SK-N-SH treated with all-trans-retinoic acid at 6 μM for 48 hours (cell line): ENCODE data around the gene TMEM59.

ENCODE experiments used
- ARNTL ChIP-seq: fragments of 450-650 bp; formaldehyde crosslinking; IDR thresholded peaks from 2 replicates; pipeline ENCODE4 v1.5.0; 2020; ENCODE audit warnings: low read depth, mild to moderate bottlenecking, moderate library complexity, borderline replicate concordance
- BACH2 ChIP-seq: fragments of 250-450 bp; sonication (Bioruptor Pico); IDR thresholded peaks from 2 replicates; pipeline ENCODE4 v1.9.0; 2021; ENCODE audit warnings: mild to moderate bottlenecking, borderline replicate concordance
- OSR1 ChIP-seq: fragments of 250-450 bp; sonication (Bioruptor Pico); IDR thresholded peaks from 2 replicates; pipeline ENCODE4 v1.8.0; 2022; ENCODE audit warnings: moderate library complexity, mild to moderate bottlenecking, inconsistent platforms
- RARB ChIP-seq: fragments of 250-450 bp; sonication (Bioruptor Pico); IDR thresholded peaks from 2 replicates; pipeline ENCODE4 v1.8.0; 2021; ENCODE audit warnings: mild to moderate bottlenecking, moderate library complexity
- ZC3H10 ChIP-seq: fragments of 250-450 bp; sonication (Bioruptor Pico); IDR thresholded peaks from 2 replicates; pipeline ENCODE4 v1.5.1; 2021; ENCODE audit warnings: mild to moderate bottlenecking, moderate library complexity
- ZFP3 ChIP-seq: fragments of 250-450 bp; sonication (Bioruptor Pico); IDR thresholded peaks from 2 replicates; pipeline ENCODE4 v1.5.0; 2020; ENCODE audit warnings: mild to moderate bottlenecking, moderate library complexity
- ZFP30 ChIP-seq: fragments of 450-650 bp; formaldehyde crosslinking; IDR thresholded peaks from 2 replicates; pipeline ENCODE4 v1.5.0; 2022; ENCODE audit warnings: mild to moderate bottlenecking, moderate library complexity
- ZNF70 ChIP-seq: fragments of 450-650 bp; formaldehyde crosslinking; IDR thresholded peaks from 2 replicates; pipeline ENCODE4 v1.5.0; 2020; ENCODE audit warnings: mild to moderate bottlenecking, moderate library complexity
- ZNF8 ChIP-seq: fragments of 450-650 bp; formaldehyde crosslinking; IDR thresholded peaks from 2 replicates; pipeline ENCODE4 v1.5.0; 2020; ENCODE audit warnings: mild to moderate bottlenecking, moderate library complexity
- TF ChIP-seq, protein P1 (sequence below): fragments of 250-450 bp; sonication (Bioruptor Pico); IDR thresholded peaks from 2 replicates; pipeline ENCODE4 v1.8.0; 2020; ENCODE audit warnings: mild to moderate bottlenecking, moderate library complexity, borderline replicate concordance
- TF ChIP-seq, protein P2 (sequence below): fragments of 250-450 bp; sonication (Bioruptor Pico); IDR thresholded peaks from 2 replicates; pipeline ENCODE4 v1.8.0; 2021; ENCODE audit warnings: low read depth, mild to moderate bottlenecking, moderate library complexity, borderline replicate concordance
- TF ChIP-seq, protein P3 (sequence below): fragments of 250-450 bp; sonication (Bioruptor Pico); IDR thresholded peaks from 2 replicates; pipeline ENCODE4 v1.5.0; 2020; ENCODE audit warnings: mild to moderate bottlenecking, moderate library complexity

DNA sequence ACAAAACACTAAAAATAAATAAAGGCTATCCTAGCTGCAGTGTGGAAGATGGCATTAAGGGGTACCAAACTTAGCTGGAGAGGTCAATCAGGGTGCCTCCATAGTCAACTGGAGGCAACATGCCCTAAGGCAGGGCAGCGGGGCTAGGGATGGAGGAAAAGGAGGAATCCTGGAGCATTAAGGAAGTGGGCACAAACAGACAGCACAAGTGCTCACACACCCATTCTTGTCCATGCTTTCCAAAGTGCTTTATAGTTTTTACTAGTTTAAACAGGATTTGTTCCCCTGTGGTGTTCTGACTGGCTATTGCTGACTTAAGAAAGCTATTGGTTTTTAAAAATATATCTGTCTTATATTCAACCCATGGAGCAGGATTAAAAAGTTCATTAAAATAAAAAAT, 33.8 kb upstream of the TMEM59 start:
- TF ChIP-seq, protein P1, sequence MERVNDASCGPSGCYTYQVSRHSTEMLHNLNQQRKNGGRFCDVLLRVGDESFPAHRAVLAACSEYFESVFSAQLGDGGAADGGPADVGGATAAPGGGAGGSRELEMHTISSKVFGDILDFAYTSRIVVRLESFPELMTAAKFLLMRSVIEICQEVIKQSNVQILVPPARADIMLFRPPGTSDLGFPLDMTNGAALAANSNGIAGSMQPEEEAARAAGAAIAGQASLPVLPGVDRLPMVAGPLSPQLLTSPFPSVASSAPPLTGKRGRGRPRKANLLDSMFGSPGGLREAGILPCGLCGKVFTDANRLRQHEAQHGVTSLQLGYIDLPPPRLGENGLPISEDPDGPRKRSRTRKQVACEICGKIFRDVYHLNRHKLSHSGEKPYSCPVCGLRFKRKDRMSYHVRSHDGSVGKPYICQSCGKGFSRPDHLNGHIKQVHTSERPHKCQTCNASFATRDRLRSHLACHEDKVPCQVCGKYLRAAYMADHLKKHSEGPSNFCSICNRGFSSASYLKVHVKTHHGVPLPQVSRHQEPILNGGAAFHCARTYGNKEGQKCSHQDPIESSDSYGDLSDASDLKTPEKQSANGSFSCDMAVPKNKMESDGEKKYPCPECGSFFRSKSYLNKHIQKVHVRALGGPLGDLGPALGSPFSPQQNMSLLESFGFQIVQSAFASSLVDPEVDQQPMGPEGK, result no peak
- TF ChIP-seq ZC3H10 (CRISPR knock-in tag), result no peak
- no peak for TF ChIP-seq RARB (CRISPR knock-in tag)
- TF ChIP-seq ZNF8, result no peak
- TF ChIP-seq, protein P2, sequence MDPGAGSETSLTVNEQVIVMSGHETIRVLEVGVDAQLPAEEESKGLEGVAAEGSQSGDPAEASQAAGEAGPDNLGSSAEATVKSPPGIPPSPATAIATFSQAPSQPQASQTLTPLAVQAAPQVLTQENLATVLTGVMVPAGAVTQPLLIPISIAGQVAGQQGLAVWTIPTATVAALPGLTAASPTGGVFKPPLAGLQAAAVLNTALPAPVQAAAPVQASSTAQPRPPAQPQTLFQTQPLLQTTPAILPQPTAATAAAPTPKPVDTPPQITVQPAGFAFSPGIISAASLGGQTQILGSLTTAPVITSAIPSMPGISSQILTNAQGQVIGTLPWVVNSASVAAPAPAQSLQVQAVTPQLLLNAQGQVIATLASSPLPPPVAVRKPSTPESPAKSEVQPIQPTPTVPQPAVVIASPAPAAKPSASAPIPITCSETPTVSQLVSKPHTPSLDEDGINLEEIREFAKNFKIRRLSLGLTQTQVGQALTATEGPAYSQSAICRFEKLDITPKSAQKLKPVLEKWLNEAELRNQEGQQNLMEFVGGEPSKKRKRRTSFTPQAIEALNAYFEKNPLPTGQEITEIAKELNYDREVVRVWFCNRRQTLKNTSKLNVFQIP (CRISPR knock-in tag), result no peak
- TF ChIP-seq ZNF70 (CRISPR knock-in tag), result no peak
- TF ChIP-seq OSR1, result no peak
- no peak for TF ChIP-seq ARNTL (CRISPR knock-in tag)
- no peak for TF ChIP-seq BACH2
- TF ChIP-seq ZFP3, result no peak
- TF ChIP-seq, protein P3, sequence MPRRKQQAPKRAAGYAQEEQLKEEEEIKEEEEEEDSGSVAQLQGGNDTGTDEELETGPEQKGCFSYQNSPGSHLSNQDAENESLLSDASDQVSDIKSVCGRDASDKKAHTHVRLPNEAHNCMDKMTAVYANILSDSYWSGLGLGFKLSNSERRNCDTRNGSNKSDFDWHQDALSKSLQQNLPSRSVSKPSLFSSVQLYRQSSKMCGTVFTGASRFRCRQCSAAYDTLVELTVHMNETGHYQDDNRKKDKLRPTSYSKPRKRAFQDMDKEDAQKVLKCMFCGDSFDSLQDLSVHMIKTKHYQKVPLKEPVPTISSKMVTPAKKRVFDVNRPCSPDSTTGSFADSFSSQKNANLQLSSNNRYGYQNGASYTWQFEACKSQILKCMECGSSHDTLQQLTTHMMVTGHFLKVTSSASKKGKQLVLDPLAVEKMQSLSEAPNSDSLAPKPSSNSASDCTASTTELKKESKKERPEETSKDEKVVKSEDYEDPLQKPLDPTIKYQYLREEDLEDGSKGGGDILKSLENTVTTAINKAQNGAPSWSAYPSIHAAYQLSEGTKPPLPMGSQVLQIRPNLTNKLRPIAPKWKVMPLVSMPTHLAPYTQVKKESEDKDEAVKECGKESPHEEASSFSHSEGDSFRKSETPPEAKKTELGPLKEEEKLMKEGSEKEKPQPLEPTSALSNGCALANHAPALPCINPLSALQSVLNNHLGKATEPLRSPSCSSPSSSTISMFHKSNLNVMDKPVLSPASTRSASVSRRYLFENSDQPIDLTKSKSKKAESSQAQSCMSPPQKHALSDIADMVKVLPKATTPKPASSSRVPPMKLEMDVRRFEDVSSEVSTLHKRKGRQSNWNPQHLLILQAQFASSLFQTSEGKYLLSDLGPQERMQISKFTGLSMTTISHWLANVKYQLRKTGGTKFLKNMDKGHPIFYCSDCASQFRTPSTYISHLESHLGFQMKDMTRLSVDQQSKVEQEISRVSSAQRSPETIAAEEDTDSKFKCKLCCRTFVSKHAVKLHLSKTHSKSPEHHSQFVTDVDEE, result no peak
- TF ChIP-seq ZFP30, result no peak
